Liver (tissue), 9 donors: ENCODE measurements around the gene NINJ2. TPM values are rescaled to one million over a fixed set of nuclear protein-coding genes. Genes with fewer than 3 reads are reported as not detected.

Experiments used
- DNase-seq: peaks from one replicate; pipeline ENCODE4 v3.0.0-alpha.2; 2017; ENCODE audit warnings: low spot score
- H3K27ac ChIP-seq, 2 donors: one replicate each; pipeline ENCODE4 v1.7.0; 2013; ENCODE audit warnings: inconsistent platforms in 2 of 2, low read length in 2 of 2, control low read depth in 1 of 2, low read depth in 1 of 2, mild to moderate bottlenecking in 1 of 2
- H3K27me3 ChIP-seq, 4 donors: one replicate each; pipeline versions ENCODE4 v1.6.1 to v1.7.0; 2013; ENCODE audit warnings: low read length in 3 of 4, inconsistent platforms in 1 of 4, mild to moderate bottlenecking in 1 of 4, moderate library complexity in 1 of 4; ENCODE audit not compliant: control insufficient read depth in 4 of 4, insufficient read depth in 4 of 4
- H3K36me3 ChIP-seq, 4 donors: one replicate each; pipeline versions ENCODE4 v1.6.1 to v1.7.0; 2013; ENCODE audit warnings: low read length in 3 of 4, mild to moderate bottlenecking in 3 of 4, low read depth in 1 of 4, moderate library complexity in 1 of 4; ENCODE audit not compliant: control insufficient read depth in 4 of 4, insufficient read depth in 3 of 4
- H3K4me1 ChIP-seq, 4 donors: one replicate each; pipeline versions ENCODE4 v1.6.1 to v1.7.0; 2013; ENCODE audit warnings: low read length in 3 of 4, mild to moderate bottlenecking in 3 of 4, moderate library complexity in 1 of 4; ENCODE audit not compliant: control insufficient read depth in 4 of 4, insufficient read depth in 4 of 4
- H3K4me3 ChIP-seq, 3 donors: one replicate each; pipeline versions ENCODE4 v1.6.1 to v1.7.0; 2013; ENCODE audit warnings: low read length in 3 of 3, control low read depth in 1 of 3, low read depth in 1 of 3, mild to moderate bottlenecking in 1 of 3
- H3K9ac ChIP-seq, 2 donors: one replicate each; pipeline ENCODE4 v1.7.0; 2013; ENCODE audit warnings: low read length in 2 of 2, mild to moderate bottlenecking in 2 of 2, moderate library complexity in 2 of 2, control low read depth in 1 of 2, low read depth in 1 of 2
- H3K9me3 ChIP-seq, 4 donors: one replicate each; pipeline versions ENCODE4 v1.6.1 to v1.7.0; 2013; ENCODE audit warnings: low read length in 3 of 4; ENCODE audit not compliant: control insufficient read depth in 4 of 4
- ATF3 ChIP-seq: IDR thresholded peaks from 2 replicates; pipeline ENCODE4 v1.6.1; 2016; ENCODE audit warnings: antibody characterized with exemption
- EGR1 ChIP-seq, 2 donors: IDR thresholded peaks; 2 replicates each; pipeline ENCODE4 v1.6.1; 2016 to 2018; ENCODE audit warnings: antibody characterized with exemption in 2 of 2, low read depth in 2 of 2
- FOXA1 ChIP-seq: IDR thresholded peaks from 2 replicates; pipeline ENCODE4 v1.6.1; 2016; ENCODE audit warnings: antibody characterized with exemption
- FOXA2 ChIP-seq: IDR thresholded peaks from 2 replicates; pipeline ENCODE4 v1.6.1; 2016; ENCODE audit warnings: antibody characterized with exemption
- GABPA ChIP-seq, 2 donors: IDR thresholded peaks in 1 of 2; conservative IDR thresholded peaks in 1 of 2; 2 replicates each; pipeline ENCODE4 v1.6.1; 2016; ENCODE audit warnings: antibody characterized with exemption in 2 of 2, mild to moderate bottlenecking in 1 of 2, moderate library complexity in 1 of 2
- HNF4G ChIP-seq: IDR thresholded peaks from 2 replicates; pipeline ENCODE4 v1.6.1; 2016; ENCODE audit warnings: antibody characterized with exemption
- JUND ChIP-seq, 2 donors: IDR thresholded peaks; 2 replicates each; pipeline ENCODE4 v1.6.1; 2016; ENCODE audit warnings: antibody characterized with exemption in 2 of 2
- NR2F2 ChIP-seq: IDR thresholded peaks from 2 replicates; pipeline ENCODE4 v1.6.1; 2016; ENCODE audit warnings: antibody characterized with exemption
- RAD21 ChIP-seq, 2 donors: IDR thresholded peaks; 2 replicates each; pipeline ENCODE4 v1.6.1; 2016; ENCODE audit warnings: antibody characterized with exemption in 2 of 2, mild to moderate bottlenecking in 2 of 2
- RXRA ChIP-seq, 2 donors: IDR thresholded peaks; 2 replicates each; pipeline ENCODE4 v1.6.1; 2017 to 2018; ENCODE audit warnings: antibody characterized with exemption in 2 of 2, mild to moderate bottlenecking in 1 of 2
- SP1 ChIP-seq: IDR thresholded peaks from 2 replicates; pipeline ENCODE4 v1.6.1; 2018; ENCODE audit warnings: antibody characterized with exemption, mild to moderate bottlenecking
- TAF1 ChIP-seq: conservative IDR thresholded peaks from 2 replicates; pipeline ENCODE4 v1.6.1; 2016; ENCODE audit warnings: antibody characterized with exemption, mild to moderate bottlenecking
- YY1 ChIP-seq: IDR thresholded peaks from 2 replicates; pipeline ENCODE4 v1.6.1; 2016; ENCODE audit warnings: antibody characterized with exemption, mild to moderate bottlenecking
- WGBS: extraction: QIAGEN DNeasy Blood & Tissue Kit; methylation state at CpG from one replicate; pipeline ENCODE4 v1.1.7; 2013; 5-methylcytosine and 5-hydroxymethylcytosine counted together
- polyA plus RNA-seq, 2 donors: library from polyadenylated mRNA; stranded (reverse) in 1 of 2; unstranded in 1 of 2; fragments of 200-250 nt in 1 of 2; fragments of >200 nt in 1 of 2; fragmentation: Nextera tagmentation in 1 of 2; extraction: Ambion mirVana in 1 of 2; gene quantifications; one replicate each; pipeline versions ENCODE4 v1.2.1 to v1.2.3, GENCODE V29; 2013 to 2015
- total RNA-seq, 2 donors: library from RNA; depleted of rRNA; stranded (reverse); fragments of >200 nt; gene quantifications; one replicate each; pipeline ENCODE4 v1.2.3, GENCODE V29; 2014
- TF ChIP-seq, protein P1 (sequence below): fragments of 150-350 bp; IDR thresholded peaks from 2 replicates; pipeline ENCODE4 v1.5.1; 2017; ENCODE audit warnings: improper control_type of control experiment, low read depth, low read length; ENCODE audit not compliant: missing input control
- TF ChIP-seq, protein P2 (sequence below): IDR thresholded peaks from 2 replicates; pipeline ENCODE4 v1.6.1; 2016; ENCODE audit warnings: antibody characterized with exemption
- TF ChIP-seq, protein P3 (sequence below): IDR thresholded peaks from 2 replicates; pipeline ENCODE4 v1.6.1; 2016; ENCODE audit warnings: antibody characterized with exemption, mild to moderate bottlenecking
- TF ChIP-seq, protein P4 (sequence below): IDR thresholded peaks from 2 replicates; pipeline ENCODE4 v1.6.1; 2016; ENCODE audit warnings: antibody characterized with exemption
- donor health status: healthy.
- donor health status: healthy.
- donor health status: healthy.
- donor health status: healthy.
- donor health status: healthy.

NINJ2 gene
- total and polyA plus RNA-seq, 4 donors = 6.7 to 16.5 (median 15.4) TPM

GRCh38 chr12:607541-608001 is 55.7 kb downstream of the NINJ2 start:
- Histone ChIP-seq H3K27me3 (no peaks in the 10 kb centered on the region), H3K4me3 (no peak overlapping the region), H3K9me3 (no peaks in the 10 kb centered on the region), H3K4me1 (peaks cover 14 to 35% (median 24%) of the 10 kb centered on the region in 4 donors), H3K27ac (peak overlapping the region in 1 of 2 donors; percentile 19), H3K36me3 (no peaks in the 10 kb centered on the region), H3K9ac (no peak overlapping the region)
- DNase-seq = no peak
- TF ChIP-seq RAD21 (IDR thresholded peaks at IDR 0.05) (peak in 1 of 2 donors; percentile 34), SP1 (no peak), YY1 (no peak), RXRA (IDR thresholded peaks at IDR 0.05) (peak in 1 of 2 donors; percentile 4), NR2F2 (peak; percentile 71), ATF3 (no peak), GABPA (IDR thresholded peaks at IDR 0.05 in 1 of 2, conservative IDR thresholded peaks at IDR 0.05 in 1 of 2) (no peak), HNF4G (no peak), FOXA2 (no peak), FOXA1 (no peak), TAF1 (no peak), JUND (IDR thresholded peaks at IDR 0.05) (no peak)
- TF ChIP-seq, protein P1, sequence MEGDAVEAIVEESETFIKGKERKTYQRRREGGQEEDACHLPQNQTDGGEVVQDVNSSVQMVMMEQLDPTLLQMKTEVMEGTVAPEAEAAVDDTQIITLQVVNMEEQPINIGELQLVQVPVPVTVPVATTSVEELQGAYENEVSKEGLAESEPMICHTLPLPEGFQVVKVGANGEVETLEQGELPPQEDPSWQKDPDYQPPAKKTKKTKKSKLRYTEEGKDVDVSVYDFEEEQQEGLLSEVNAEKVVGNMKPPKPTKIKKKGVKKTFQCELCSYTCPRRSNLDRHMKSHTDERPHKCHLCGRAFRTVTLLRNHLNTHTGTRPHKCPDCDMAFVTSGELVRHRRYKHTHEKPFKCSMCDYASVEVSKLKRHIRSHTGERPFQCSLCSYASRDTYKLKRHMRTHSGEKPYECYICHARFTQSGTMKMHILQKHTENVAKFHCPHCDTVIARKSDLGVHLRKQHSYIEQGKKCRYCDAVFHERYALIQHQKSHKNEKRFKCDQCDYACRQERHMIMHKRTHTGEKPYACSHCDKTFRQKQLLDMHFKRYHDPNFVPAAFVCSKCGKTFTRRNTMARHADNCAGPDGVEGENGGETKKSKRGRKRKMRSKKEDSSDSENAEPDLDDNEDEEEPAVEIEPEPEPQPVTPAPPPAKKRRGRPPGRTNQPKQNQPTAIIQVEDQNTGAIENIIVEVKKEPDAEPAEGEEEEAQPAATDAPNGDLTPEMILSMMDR = no peak
- TF ChIP-seq, protein P2, sequence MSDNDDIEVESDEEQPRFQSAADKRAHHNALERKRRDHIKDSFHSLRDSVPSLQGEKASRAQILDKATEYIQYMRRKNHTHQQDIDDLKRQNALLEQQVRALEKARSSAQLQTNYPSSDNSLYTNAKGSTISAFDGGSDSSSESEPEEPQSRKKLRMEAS = no peak
- TF ChIP-seq, protein P3, sequence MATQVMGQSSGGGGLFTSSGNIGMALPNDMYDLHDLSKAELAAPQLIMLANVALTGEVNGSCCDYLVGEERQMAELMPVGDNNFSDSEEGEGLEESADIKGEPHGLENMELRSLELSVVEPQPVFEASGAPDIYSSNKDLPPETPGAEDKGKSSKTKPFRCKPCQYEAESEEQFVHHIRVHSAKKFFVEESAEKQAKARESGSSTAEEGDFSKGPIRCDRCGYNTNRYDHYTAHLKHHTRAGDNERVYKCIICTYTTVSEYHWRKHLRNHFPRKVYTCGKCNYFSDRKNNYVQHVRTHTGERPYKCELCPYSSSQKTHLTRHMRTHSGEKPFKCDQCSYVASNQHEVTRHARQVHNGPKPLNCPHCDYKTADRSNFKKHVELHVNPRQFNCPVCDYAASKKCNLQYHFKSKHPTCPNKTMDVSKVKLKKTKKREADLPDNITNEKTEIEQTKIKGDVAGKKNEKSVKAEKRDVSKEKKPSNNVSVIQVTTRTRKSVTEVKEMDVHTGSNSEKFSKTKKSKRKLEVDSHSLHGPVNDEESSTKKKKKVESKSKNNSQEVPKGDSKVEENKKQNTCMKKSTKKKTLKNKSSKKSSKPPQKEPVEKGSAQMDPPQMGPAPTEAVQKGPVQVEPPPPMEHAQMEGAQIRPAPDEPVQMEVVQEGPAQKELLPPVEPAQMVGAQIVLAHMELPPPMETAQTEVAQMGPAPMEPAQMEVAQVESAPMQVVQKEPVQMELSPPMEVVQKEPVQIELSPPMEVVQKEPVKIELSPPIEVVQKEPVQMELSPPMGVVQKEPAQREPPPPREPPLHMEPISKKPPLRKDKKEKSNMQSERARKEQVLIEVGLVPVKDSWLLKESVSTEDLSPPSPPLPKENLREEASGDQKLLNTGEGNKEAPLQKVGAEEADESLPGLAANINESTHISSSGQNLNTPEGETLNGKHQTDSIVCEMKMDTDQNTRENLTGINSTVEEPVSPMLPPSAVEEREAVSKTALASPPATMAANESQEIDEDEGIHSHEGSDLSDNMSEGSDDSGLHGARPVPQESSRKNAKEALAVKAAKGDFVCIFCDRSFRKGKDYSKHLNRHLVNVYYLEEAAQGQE = no peak
- TF ChIP-seq, protein P4, sequence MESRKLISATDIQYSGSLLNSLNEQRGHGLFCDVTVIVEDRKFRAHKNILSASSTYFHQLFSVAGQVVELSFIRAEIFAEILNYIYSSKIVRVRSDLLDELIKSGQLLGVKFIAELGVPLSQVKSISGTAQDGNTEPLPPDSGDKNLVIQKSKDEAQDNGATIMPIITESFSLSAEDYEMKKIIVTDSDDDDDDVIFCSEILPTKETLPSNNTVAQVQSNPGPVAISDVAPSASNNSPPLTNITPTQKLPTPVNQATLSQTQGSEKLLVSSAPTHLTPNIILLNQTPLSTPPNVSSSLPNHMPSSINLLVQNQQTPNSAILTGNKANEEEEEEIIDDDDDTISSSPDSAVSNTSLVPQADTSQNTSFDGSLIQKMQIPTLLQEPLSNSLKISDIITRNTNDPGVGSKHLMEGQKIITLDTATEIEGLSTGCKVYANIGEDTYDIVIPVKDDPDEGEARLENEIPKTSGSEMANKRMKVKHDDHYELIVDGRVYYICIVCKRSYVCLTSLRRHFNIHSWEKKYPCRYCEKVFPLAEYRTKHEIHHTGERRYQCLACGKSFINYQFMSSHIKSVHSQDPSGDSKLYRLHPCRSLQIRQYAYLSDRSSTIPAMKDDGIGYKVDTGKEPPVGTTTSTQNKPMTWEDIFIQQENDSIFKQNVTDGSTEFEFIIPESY = no peak
- 21% methylated on average over 5 of the region's 5 CpGs for WGBS

DNA sequence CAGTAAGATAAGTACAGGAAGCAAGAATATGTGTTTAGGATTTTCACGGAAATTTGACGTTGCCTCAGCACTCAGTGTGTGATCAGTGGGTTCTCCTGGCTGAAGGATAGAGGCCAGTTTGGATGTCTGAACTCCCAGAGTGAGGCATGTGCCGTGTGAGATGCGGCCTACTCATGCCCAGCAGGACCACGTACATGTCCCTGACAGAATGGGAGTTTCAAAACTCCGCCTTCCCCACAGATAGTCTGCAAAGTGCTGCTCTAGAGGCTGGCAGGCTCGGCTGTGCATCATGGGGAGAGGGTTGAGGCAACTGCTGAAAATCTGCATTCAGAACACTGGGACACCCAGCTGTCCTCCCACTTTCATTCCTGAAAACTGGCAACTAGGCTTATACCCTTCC is 58.3 kb downstream of the NINJ2 start:
- no peaks in the 10 kb centered on the region for H3K36me3 ChIP-seq
- H3K27me3 ChIP-seq = no peaks in the 10 kb centered on the region
- no peak for TF ChIP-seq SP1
- TF ChIP-seq EGR1 (IDR thresholded peaks at IDR 0.05; ENCODE audit: low read depth in 2 of 2) = no peak
- no peak for TF ChIP-seq NR2F2
- peaks cover 9 to 24% (median 17%) of the 10 kb centered on the region in 4 donors for H3K4me1 ChIP-seq
- WGBS = 93% methylated on average over 7 of the region's 7 CpGs
- no peak for DNase-seq
- no peak overlapping the region for H3K9ac ChIP-seq
- H3K27ac ChIP-seq = no peak overlapping the region
- H3K9me3 ChIP-seq = no peaks in the 10 kb centered on the region
- no peak overlapping the region for H3K4me3 ChIP-seq
